ENCODE measurements around the gene HNRNPAB. TPM values are rescaled to one million over a fixed set of nuclear protein-coding genes. Genes with fewer than 3 reads are reported as not detected.

The HNRNPAB gene
- total RNA-seq, 1 experiment from 2014 or later: 547 TPM

- H3K27me3 Mint-ChIP-seq (ENCODE audit: low read depth): peaks cover 10% of the 10 kb centered on the region
- H3K4me3 Mint-ChIP-seq: no peak overlapping the region
Measured at GRCh38 chr5:178193251-178193809, 11.0 kb upstream of the HNRNPAB start.

More at GRCh38 chr5:178193251-178193809, 11.0 kb upstream of the HNRNPAB start:
- Histone ChIP-seq H2BK5ac (ENCODE audit: insufficient read length, low read length) (no peak overlapping the region), H3K27me3 (ENCODE audit: insufficient read depth, low read length) (no peaks in the 10 kb centered on the region), H2BK12ac (ENCODE audit: insufficient read length, low read depth, low read length) (no peak overlapping the region), H3K23me2 (ENCODE audit: insufficient read length, low read depth, low read length, poor library complexity, severe bottlenecking) (no peaks in the 10 kb centered on the region), H4K91ac (ENCODE audit: insufficient read length, low read depth, low read length) (no peak overlapping the region), H3K14ac (ENCODE audit: insufficient read depth, low read length) (no peak overlapping the region), H4K8ac (replicated peaks; ENCODE audit: insufficient read length, low read depth, low read length) (no peak overlapping the region), H3K9ac (ENCODE audit: extremely low read depth, insufficient read length, low read length) (no peak overlapping the region), H3K4ac (ENCODE audit: low read depth, low read length) (no peak overlapping the region), H2AFZ (ENCODE audit: low read length) (no peak overlapping the region), H2BK120ac (ENCODE audit: low read depth, low read length, poor library complexity, severe bottlenecking) (no peak overlapping the region), H3K4me2 (ENCODE audit: insufficient read depth, insufficient read length, low read length) (no peak overlapping the region), H3K18ac (ENCODE audit: insufficient read length, low read depth, low read length) (no peak overlapping the region), H2BK15ac (ENCODE audit: low read depth, low read length) (no peak overlapping the region), H3K79me1 (ENCODE audit: insufficient read depth, low read depth, low read length, poor library complexity, severe bottlenecking) (no peaks in the 10 kb centered on the region), H3K9me3 (ENCODE audit: control insufficient read depth, low read depth, low read length) (no peaks in the 10 kb centered on the region), H3K27ac (ENCODE audit: insufficient read length, low read depth, low read length) (no peak overlapping the region), H2BK20ac (ENCODE audit: low read depth, low read length, poor library complexity, severe bottlenecking) (no peak overlapping the region), H3K56ac (ENCODE audit: insufficient read length, low read depth, low read length) (no peak overlapping the region), H2AK5ac (ENCODE audit: insufficient read length, low read length) (no peak overlapping the region), H3T11ph (ENCODE audit: low read length) (no peak overlapping the region), H4K5ac (ENCODE audit: insufficient read length, low read depth, low read length) (no peak overlapping the region), H4K20me1 (ENCODE audit: control insufficient read depth, insufficient read depth, insufficient read length) (no peaks in the 10 kb centered on the region), H3K79me2 (ENCODE audit: insufficient read depth, low read length) (no peaks in the 10 kb centered on the region), H3K4me1 (ENCODE audit: insufficient read depth, low read length) (no peaks in the 10 kb centered on the region), H3K23ac (ENCODE audit: insufficient read length, low read depth, low read length) (no peak overlapping the region)
- Mint-ChIP-seq H3K9me3 (peaks cover 24 to 26% of the 10 kb centered on the region in 2 experiments), H3K36me3 (ENCODE audit: insufficient read depth in 1 of 3, low read depth in 3 of 3) (peaks cover 6 to 20% (median 7%) of the 10 kb centered on the region in 3 experiments), H3K4me1 (peaks cover 21 to 23% of the 10 kb centered on the region in 2 experiments), H3K27ac (no peak overlapping the region; a peak in 2 of 7 replicates)
- no peak for DNase-seq
- WGBS (ENCODE audit: extremely low coverage, insufficient read length, low lambda C conversion rate): no CpG with 5 or more reads among the region's 8 CpGs
- TF ChIP-seq CTCF (conservative IDR thresholded peaks at IDR 0.05): no peak
